H9 (cell line): ENCODE results near the gene KIF14. TPM values are rescaled to one million over a fixed set of nuclear protein-coding genes. Genes with fewer than 3 reads are reported as not detected.

Source experiments
- DNase-seq: peaks from one replicate; pipeline ENCODE4 v3.0.0-alpha.2; 2017
- H2AFZ ChIP-seq: one replicate; pipeline ENCODE4 v1.6.1; 2013; ENCODE audit warnings: mild to moderate bottlenecking, low read length, control low read depth, moderate library complexity
- H2AK5ac ChIP-seq: 2 replicates; pipeline ENCODE4 v1.6.1; 2013; ENCODE audit warnings: low read length, control low read depth, mixed read lengths; ENCODE audit not compliant: insufficient read length
- H2BK120ac ChIP-seq: one replicate; pipeline ENCODE4 v1.6.1; 2013; ENCODE audit warnings: low read depth, mild to moderate bottlenecking, low read length, control low read depth, inconsistent platforms; ENCODE audit not compliant: poor library complexity, severe bottlenecking
- H2BK12ac ChIP-seq: 2 replicates; pipeline ENCODE4 v1.6.1; 2013; ENCODE audit warnings: low read length, control low read depth, mixed read lengths, low read depth; ENCODE audit not compliant: insufficient read length
- H2BK15ac ChIP-seq: 2 replicates; pipeline ENCODE4 v1.6.1; 2013; ENCODE audit warnings: low read depth, low read length, control low read depth
- H2BK20ac ChIP-seq: one replicate; pipeline ENCODE4 v1.6.1; 2013; ENCODE audit warnings: low read depth, mild to moderate bottlenecking, low read length, control low read depth, inconsistent platforms; ENCODE audit not compliant: poor library complexity, severe bottlenecking
- H2BK5ac ChIP-seq: 2 replicates; pipeline ENCODE4 v1.6.1; 2013; ENCODE audit warnings: low read length, control low read depth, mixed read lengths; ENCODE audit not compliant: insufficient read length
- H3K14ac ChIP-seq: 2 replicates; pipeline ENCODE4 v1.6.1; 2013; ENCODE audit warnings: low read length, control low read depth; ENCODE audit not compliant: insufficient read depth
- H3K18ac ChIP-seq: 2 replicates; pipeline ENCODE4 v1.6.1; 2013; ENCODE audit warnings: low read depth, mild to moderate bottlenecking, mixed read lengths, low read length, control low read depth; ENCODE audit not compliant: insufficient read length
- H3K23ac ChIP-seq: 2 replicates; pipeline ENCODE4 v1.6.1; 2013; ENCODE audit warnings: low read length, control low read depth, mixed read lengths, low read depth; ENCODE audit not compliant: insufficient read length
- H3K23me2 ChIP-seq: 2 replicates; pipeline ENCODE4 v1.6.1; 2013; ENCODE audit warnings: low read depth, mild to moderate bottlenecking, mixed read lengths, low read length, control low read depth; ENCODE audit not compliant: insufficient read length, poor library complexity, severe bottlenecking
- H3K27ac ChIP-seq: 2 replicates; pipeline ENCODE4 v1.5.1; 2013; ENCODE audit warnings: low read length, control low read depth, mixed read lengths, low read depth; ENCODE audit not compliant: insufficient read length
- H3K27me3 ChIP-seq: 2 replicates; pipeline ENCODE4 v1.6.1; 2013; ENCODE audit warnings: low read length, control low read depth, inconsistent platforms; ENCODE audit not compliant: insufficient read depth
- H3K4ac ChIP-seq: 2 replicates; pipeline ENCODE4 v1.6.1; 2013; ENCODE audit warnings: low read depth, mild to moderate bottlenecking, control low read depth, inconsistent platforms, low read length, moderate library complexity
- H3K4me1 ChIP-seq: 2 replicates; pipeline ENCODE4 v1.6.1; 2013; ENCODE audit warnings: low read length, control low read depth, inconsistent platforms; ENCODE audit not compliant: insufficient read depth
- H3K4me2 ChIP-seq: 2 replicates; pipeline ENCODE4 v1.6.1; 2013; ENCODE audit warnings: low read length, control low read depth, mixed read lengths; ENCODE audit not compliant: insufficient read length, insufficient read depth
- H3K56ac ChIP-seq: 2 replicates; pipeline ENCODE4 v1.6.1; 2013; ENCODE audit warnings: low read depth, mild to moderate bottlenecking, mixed read lengths, low read length, control low read depth; ENCODE audit not compliant: insufficient read length
- H3K79me1 ChIP-seq: 2 replicates; pipeline ENCODE4 v1.6.1; 2013; ENCODE audit warnings: low read depth, mild to moderate bottlenecking, moderate library complexity, low read length, control low read depth, inconsistent platforms; ENCODE audit not compliant: insufficient read depth, poor library complexity, severe bottlenecking
- H3K79me2 ChIP-seq: 2 replicates; pipeline ENCODE4 v1.6.1; 2013; ENCODE audit warnings: low read length, control low read depth, inconsistent platforms; ENCODE audit not compliant: insufficient read depth
- H3K9ac ChIP-seq: 2 replicates; pipeline ENCODE4 v1.6.1; 2013; ENCODE audit warnings: low read length, control low read depth, mixed read lengths; ENCODE audit not compliant: insufficient read length; ENCODE audit errors: extremely low read depth
- H3K9me3 ChIP-seq: one replicate; pipeline ENCODE4 v1.6.1; 2013; ENCODE audit warnings: low read depth, low read length, inconsistent platforms; ENCODE audit not compliant: control insufficient read depth
- H3T11ph ChIP-seq: one replicate; pipeline ENCODE4 v1.6.1; 2013; ENCODE audit warnings: mild to moderate bottlenecking, low read length, control low read depth, inconsistent platforms
- H4K20me1 ChIP-seq: one replicate; pipeline ENCODE4 v1.6.1; 2013; ENCODE audit not compliant: control insufficient read depth, insufficient read length, insufficient read depth
- H4K5ac ChIP-seq: 2 replicates; pipeline ENCODE4 v1.6.1; 2013; ENCODE audit warnings: low read depth, mild to moderate bottlenecking, mixed read lengths, low read length, control low read depth; ENCODE audit not compliant: insufficient read length
- H4K8ac ChIP-seq: replicated peaks from 2 replicates; pipeline ENCODE4 v1.6.1; 2013; ENCODE audit warnings: low read length, control low read depth, mixed read lengths, low read depth; ENCODE audit not compliant: insufficient read length
- H4K91ac ChIP-seq: 2 replicates; pipeline ENCODE4 v1.6.1; 2013; ENCODE audit warnings: low read depth, mild to moderate bottlenecking, moderate library complexity, mixed read lengths, low read length, control low read depth; ENCODE audit not compliant: insufficient read length
- H3K27ac Mint-ChIP-seq, 3 experiments: 2 replicates in 2 of 3; 3 replicates in 1 of 3; pipeline ENCODE4 v1.8.0; 2020 to 2021; ENCODE audit warnings: mixed read lengths in 3 of 3, mild to moderate bottlenecking in 1 of 3, moderate library complexity in 1 of 3
- H3K27me3 Mint-ChIP-seq: 2 replicates; pipeline ENCODE4 v1.8.0; 2021; ENCODE audit warnings: low read depth, mild to moderate bottlenecking, moderate library complexity, mixed read lengths
- H3K36me3 Mint-ChIP-seq, 3 experiments: 2 replicates in 2 of 3; 3 replicates in 1 of 3; pipeline ENCODE4 v1.8.0; 2020 to 2021; ENCODE audit warnings: low read depth in 3 of 3, mixed read lengths in 3 of 3; ENCODE audit not compliant: insufficient read depth in 1 of 3
- H3K4me1 Mint-ChIP-seq, 2 experiments: 2 replicates each; pipeline ENCODE4 v1.8.0; 2020; ENCODE audit warnings: mixed read lengths in 2 of 2
- H3K4me3 Mint-ChIP-seq, 2 experiments: 2 replicates in 1 of 2; 3 replicates in 1 of 2; pipeline ENCODE4 v1.8.0; 2020 to 2021; ENCODE audit warnings: mild to moderate bottlenecking in 2 of 2, mixed read lengths in 2 of 2, moderate library complexity in 1 of 2
- H3K9me3 Mint-ChIP-seq, 2 experiments: 2 replicates in 1 of 2; 3 replicates in 1 of 2; pipeline ENCODE4 v1.8.0; 2020; ENCODE audit warnings: mild to moderate bottlenecking in 2 of 2, mixed read lengths in 2 of 2, moderate library complexity in 1 of 2
- WGBS: extraction: QIAGEN DNeasy Blood & Tissue Kit; methylation state at CpG from one replicate; pipeline ENCODE4 v1.1.7; 2013; ENCODE audit warnings: missing lambda C conversion rate, low lambda C conversion rate, mixed read lengths; ENCODE audit not compliant: insufficient read length; ENCODE audit errors: extremely low coverage; 5-methylcytosine and 5-hydroxymethylcytosine counted together
- total RNA-seq: library from RNA; stranded (reverse); gene quantifications from 2 replicates; pipeline ENCODE4 v1.2.1, GENCODE V29; 2021
- TF ChIP-seq, protein P1 (sequence below): fragments of 200-600 bp; sonication (generic); conservative IDR thresholded peaks from 3 replicates; pipeline ENCODE4 v1.8.0; 2021; ENCODE audit warnings: antibody characterized with exemption, mild to moderate bottlenecking

Gene KIF14
- total RNA-seq, 1 experiment from 2014 or later: 18.2 TPM

DNA sequence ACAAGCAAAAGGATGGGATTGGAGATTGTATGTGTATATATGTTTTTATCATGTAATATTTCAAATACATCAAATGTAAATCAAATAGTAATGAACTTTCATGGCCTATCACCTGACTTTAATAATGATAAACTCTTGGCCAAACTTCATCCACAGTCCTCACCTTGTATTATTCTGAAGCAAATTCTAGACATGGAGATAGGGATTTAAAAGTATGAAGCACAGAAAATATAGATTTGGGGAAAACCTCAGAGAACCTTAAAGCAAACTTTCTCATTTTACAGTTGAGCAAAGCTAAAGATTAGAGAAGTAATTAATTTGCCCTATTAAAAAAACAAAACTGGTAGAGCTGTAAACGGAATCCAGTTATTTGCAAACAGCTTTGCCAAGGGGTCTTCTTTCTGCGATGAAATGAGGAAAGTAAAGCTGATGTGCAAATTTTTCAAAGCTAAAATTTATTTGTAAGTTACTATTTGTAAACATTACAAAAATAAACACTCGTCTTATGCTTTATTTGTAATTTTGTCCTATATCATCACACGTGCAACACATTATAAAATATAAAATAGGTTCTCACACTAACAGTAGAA is 19.9 kb upstream of the KIF14 start:
- Histone ChIP-seq H2BK15ac (no peak overlapping the region), H3K4ac (no peak overlapping the region), H3K79me2 (no peaks in the 10 kb centered on the region), H3K27ac (no peak overlapping the region), H3K23me2 (no peaks in the 10 kb centered on the region), H3K4me1 (no peaks in the 10 kb centered on the region), H3K56ac (no peak overlapping the region), H2BK120ac (no peak overlapping the region), H3K4me2 (no peak overlapping the region), H4K91ac (no peak overlapping the region), H4K5ac (no peak overlapping the region), H3K14ac (no peak overlapping the region), H3K27me3 (no peaks in the 10 kb centered on the region), H4K8ac (no peak overlapping the region), H4K20me1 (no peaks in the 10 kb centered on the region), H2AFZ (no peak overlapping the region), H3K79me1 (no peaks in the 10 kb centered on the region), H2BK20ac (no peak overlapping the region), H2AK5ac (no peak overlapping the region), H3K18ac (no peak overlapping the region), H2BK5ac (no peak overlapping the region), H3K9ac (no peak overlapping the region), H2BK12ac (no peak overlapping the region), H3K9me3 (no peaks in the 10 kb centered on the region), H3T11ph (no peak overlapping the region), H3K23ac (no peak overlapping the region)
- no peak for DNase-seq
- Mint-ChIP-seq H3K27me3 (no peaks in the 10 kb centered on the region), H3K9me3 (no peaks in the 10 kb centered on the region), H3K36me3 (peaks cover 0 to 15% (median 14%) of the 10 kb centered on the region in 3 experiments; a peak in 5 of 7 replicates), H3K4me1 (0 out of 4 replicates have a peak, but pooled peaks cover 0 to 2% of the 10 kb centered on the region in 2 experiments), H3K27ac (no peak overlapping the region), H3K4me3 (no peak overlapping the region)
- WGBS: no CpG with 5 or more reads among the region's 4 CpGs
- TF ChIP-seq, protein P1, sequence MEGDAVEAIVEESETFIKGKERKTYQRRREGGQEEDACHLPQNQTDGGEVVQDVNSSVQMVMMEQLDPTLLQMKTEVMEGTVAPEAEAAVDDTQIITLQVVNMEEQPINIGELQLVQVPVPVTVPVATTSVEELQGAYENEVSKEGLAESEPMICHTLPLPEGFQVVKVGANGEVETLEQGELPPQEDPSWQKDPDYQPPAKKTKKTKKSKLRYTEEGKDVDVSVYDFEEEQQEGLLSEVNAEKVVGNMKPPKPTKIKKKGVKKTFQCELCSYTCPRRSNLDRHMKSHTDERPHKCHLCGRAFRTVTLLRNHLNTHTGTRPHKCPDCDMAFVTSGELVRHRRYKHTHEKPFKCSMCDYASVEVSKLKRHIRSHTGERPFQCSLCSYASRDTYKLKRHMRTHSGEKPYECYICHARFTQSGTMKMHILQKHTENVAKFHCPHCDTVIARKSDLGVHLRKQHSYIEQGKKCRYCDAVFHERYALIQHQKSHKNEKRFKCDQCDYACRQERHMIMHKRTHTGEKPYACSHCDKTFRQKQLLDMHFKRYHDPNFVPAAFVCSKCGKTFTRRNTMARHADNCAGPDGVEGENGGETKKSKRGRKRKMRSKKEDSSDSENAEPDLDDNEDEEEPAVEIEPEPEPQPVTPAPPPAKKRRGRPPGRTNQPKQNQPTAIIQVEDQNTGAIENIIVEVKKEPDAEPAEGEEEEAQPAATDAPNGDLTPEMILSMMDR: no peak
